NCI-H460 (cell line): ENCODE measurements around the gene HYOU1. TPM values are rescaled to one million over a fixed set of nuclear protein-coding genes. Genes with fewer than 3 reads are reported as not detected.
A peak's percentile ranks its signal among the peaks of the same experiment; 100 is the strongest.
"Not testable (repeated sequence)": the region's sequence is repeated elsewhere in the genome, so short reads cannot be mapped to it uniquely, and the experiment has no call there.

ENCODE experiments used
- DNase-seq: peaks from one replicate; pipeline ENCODE4 v3.0.0-alpha.2; 2016; ENCODE audit warnings: low read depth; ENCODE audit errors: extremely low read depth
- total RNA-seq: library from RNA; depleted of rRNA; stranded (reverse); fragments of >200 nt; shearing (Covaris generic); gene quantifications from 2 replicates; pipeline ENCODE4 v1.2.3, GENCODE V29; 2014

Gene HYOU1
- total RNA-seq, 1 experiment from 2014 or later, result 242 TPM

- no peak for DNase-seq
These were observed 30.1 kb upstream of the HYOU1 start for GRCh38 chr11:119087123-119087522.

- DNase-seq, result no peak
These were observed 28.4 kb upstream of the HYOU1 start for GRCh38 chr11:119085437-119085847.

- peak; percentile 82 for DNase-seq
These were observed 27.8 kb upstream of the HYOU1 start, which contains the start of gene HMBS for GRCh38 chr11:119084663-119085436. Gene HMBS, plus strand, starts transcription at chr11:119084881. Its CDS starts 153 bp downstream, at chr11:119085034.

GRCh38 chr11:119081682-119082260, 24.8 kb upstream of the HYOU1 start:
- DNase-seq, result no peak

DNA sequence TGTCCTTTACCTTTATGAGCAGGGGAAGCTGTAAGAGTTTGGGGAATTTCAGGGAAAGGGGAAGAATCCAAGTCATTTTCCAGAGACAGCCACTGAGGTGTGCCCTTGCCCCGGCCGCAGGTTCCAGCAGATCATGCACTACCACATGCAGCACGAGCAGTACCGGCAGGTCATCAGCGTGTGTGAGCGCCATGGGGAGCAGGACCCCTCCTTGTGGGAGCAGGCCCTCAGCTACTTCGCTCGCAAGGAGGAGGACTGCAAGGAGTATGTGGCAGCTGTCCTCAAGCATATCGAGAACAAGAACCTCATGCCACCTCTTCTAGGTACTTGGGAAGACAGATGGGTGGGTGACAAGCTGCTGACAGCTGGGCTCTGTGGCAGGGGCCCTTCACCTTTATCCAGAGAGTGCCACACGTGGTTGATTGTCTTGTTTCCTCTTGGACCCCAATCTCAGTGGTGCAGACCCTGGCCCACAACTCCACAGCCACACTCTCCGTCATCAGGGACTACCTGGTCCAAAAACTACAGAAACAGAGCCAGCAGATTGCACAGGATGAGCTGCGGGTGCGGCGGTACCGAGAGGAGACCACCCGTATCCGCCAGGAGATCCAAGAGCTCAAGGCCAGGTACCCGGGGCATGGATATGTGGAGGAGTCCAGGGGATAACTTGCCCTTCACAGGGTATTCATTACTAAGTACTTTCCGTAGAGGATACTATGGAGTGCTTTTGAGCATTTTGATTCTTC, 21.8 kb upstream of the HYOU1 start:
- no peak for DNase-seq

DNA sequence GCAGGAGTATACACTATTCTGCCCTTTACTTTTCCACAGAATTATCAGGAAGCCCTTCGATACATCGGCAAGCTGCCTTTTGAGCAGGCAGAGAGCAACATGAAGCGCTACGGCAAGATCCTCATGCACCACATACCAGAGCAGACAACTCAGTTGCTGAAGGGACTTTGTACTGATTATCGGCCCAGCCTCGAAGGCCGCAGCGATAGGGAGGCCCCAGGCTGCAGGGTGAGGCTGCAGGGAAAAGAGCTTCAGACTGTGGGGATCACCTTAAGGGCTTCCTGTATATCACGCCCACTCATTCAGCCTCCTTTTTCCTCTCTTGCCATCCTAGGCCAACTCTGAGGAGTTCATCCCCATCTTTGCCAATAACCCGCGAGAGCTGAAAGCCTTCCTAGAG, 20.8 kb upstream of the HYOU1 start:
- DNase-seq, result no peak

DNA sequence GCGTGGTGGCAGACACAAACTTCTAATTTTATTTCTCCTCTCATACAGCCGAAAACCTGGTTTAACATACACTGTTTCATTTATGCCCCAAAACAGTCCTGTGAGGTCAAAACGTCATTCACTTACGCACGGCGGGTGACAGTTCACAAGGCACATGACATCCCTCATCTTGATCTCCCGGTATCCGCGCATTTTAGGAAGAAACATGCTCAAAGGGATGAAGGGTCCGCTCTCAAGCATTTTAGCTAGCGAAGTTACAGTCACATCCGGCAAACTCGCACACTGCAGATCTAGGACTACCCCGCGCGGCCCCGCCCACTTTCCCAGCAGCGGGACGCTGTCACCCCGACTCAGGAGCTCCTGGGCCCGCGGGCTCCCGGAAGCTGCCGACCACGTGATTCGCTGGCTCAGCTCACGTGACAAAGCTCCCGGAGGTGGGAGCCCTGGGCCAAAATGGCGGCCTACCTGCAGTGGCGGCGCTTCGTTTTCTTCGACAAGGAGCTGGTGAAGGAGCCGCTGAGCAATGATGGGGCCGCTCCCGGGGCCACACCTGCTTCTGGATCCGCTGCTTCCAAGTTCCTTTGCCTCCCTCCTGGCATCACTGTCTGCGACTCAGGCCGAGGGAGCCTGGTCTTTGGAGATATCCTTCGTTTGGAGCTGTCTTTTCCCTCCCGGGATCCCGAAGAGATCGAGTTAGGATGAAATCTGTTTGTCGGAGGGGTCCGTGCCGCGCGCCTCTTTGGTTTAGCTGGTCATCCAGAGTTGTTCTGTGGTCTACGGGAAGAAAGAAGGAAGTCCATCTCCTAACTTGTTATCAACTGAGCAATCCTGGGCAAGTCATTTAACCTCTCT, 10.6 kb upstream of the HYOU1 start, which contains the start of gene VPS11:
VPS11 (plus strand) TSS at position 448 of the 852 bp plus-strand sequence; CDS start at position 454, 6 bp downstream.
- DNase-seq, result peak; percentile 88

DNA sequence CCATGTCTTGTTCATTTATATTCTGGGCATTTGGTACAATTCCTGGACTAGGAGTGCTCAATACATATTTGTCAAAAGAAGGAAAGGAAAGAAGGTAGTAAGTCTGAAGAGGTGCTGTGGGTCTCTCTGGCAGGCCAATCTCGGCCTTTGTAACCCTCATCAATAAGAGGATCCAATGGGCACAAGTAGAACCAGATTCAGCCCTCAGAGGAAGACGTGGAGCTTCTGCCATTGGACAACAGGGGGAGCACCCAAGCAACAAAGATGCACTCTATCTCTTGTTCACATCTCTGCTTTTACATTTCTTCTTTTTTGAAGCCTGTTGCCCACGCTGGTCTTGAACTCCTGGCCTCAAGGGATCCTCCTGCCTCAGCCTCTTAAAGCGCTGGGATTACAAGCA, 8.4 kb upstream of the HYOU1 start:
- peak; percentile 30 for DNase-seq

GRCh38 chr11:119062779-119063178, 5.8 kb upstream of the HYOU1 start:
- DNase-seq, result no peak

GRCh38 chr11:119061256-119061655, 4.3 kb upstream of the HYOU1 start:
- no peak for DNase-seq

DNA sequence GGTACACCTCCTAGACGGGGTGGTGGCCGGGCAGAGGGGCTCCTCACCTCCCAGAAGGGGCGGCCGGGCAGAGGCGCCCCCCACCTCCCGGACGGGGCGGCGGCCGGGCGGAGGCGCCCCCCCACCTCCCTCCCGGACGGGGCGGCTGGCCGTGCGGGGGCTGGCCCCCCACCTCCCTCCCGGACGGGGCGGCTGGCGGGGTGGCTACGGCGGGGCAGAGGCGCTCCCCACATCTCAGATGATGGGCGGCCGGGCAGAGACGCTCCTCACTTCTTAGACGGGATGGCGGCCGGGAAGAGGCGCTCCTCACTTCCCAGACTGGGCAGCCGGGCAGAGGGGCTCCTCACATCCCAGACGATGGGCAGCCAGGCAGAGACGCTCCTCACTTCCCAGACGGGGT, 2.1 kb upstream of the HYOU1 start:
- DNase-seq, result not testable (repeated sequence)

GRCh38 chr11:119056421-119056999, 495 bp downstream of the HYOU1 start:
- DNase-seq, result no peak

GRCh38 chr11:119055901-119056300, 1.1 kb downstream of the HYOU1 start:
- DNase-seq, result no peak

GRCh38 chr11:119054418-119054817, 2.6 kb downstream of the HYOU1 start:
- DNase-seq, result no peak

GRCh38 chr11:119052163-119052814, 4.7 kb downstream of the HYOU1 start:
- DNase-seq, result no peak

GRCh38 chr11:119051440-119052162, 5.4 kb downstream of the HYOU1 start:
- DNase-seq, result no peak

DNA sequence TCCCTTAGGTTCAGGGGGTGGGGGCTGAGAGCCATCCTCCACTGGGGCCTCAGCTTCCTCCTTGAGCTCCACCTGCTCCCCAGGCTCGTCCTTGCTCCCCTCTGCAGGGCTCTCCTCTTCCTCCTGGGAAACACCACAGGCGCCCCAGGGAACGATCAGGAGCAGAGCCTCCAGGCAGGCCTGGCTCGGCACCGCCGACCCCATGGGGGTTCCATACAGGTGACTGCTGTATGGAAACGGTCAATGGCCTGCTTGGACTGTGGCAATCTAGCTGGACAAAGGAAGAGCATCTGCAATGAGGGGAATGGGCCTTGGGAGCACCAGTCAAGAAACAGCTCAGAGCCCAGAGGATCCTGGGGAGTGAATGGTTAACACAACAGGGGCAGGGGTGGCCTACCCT, 7.9 kb downstream of the HYOU1 start:
- no peak for DNase-seq

DNA sequence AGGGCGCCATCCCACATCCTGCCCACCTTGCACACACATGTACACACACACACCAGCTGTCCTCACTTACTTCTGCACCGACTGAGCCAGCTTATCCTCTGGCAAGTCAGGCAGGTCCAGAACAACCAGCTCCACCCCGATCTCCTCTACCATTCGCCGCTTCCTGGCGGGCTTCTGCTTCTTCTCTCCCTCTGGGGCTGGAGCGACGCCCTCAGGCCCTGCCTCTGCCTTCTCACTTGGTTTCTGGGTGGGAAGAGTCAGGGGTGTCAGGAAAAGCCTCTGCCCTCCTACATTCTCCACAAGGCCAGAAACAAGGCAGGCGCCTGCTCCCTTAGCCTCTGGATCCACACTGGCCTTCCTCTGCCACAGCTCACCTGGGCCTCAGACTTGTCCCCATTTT, 8.4 kb downstream of the HYOU1 start:
- no peak for DNase-seq

GRCh38 chr11:119047205-119047604, 9.8 kb downstream of the HYOU1 start:
- no peak for DNase-seq
